ENCODE results near the gene RASSF5.

The RASSF5 gene, protein sequence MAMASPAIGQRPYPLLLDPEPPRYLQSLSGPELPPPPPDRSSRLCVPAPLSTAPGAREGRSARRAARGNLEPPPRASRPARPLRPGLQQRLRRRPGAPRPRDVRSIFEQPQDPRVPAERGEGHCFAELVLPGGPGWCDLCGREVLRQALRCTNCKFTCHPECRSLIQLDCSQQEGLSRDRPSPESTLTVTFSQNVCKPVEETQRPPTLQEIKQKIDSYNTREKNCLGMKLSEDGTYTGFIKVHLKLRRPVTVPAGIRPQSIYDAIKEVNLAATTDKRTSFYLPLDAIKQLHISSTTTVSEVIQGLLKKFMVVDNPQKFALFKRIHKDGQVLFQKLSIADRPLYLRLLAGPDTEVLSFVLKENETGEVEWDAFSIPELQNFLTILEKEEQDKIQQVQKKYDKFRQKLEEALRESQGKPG

DNA sequence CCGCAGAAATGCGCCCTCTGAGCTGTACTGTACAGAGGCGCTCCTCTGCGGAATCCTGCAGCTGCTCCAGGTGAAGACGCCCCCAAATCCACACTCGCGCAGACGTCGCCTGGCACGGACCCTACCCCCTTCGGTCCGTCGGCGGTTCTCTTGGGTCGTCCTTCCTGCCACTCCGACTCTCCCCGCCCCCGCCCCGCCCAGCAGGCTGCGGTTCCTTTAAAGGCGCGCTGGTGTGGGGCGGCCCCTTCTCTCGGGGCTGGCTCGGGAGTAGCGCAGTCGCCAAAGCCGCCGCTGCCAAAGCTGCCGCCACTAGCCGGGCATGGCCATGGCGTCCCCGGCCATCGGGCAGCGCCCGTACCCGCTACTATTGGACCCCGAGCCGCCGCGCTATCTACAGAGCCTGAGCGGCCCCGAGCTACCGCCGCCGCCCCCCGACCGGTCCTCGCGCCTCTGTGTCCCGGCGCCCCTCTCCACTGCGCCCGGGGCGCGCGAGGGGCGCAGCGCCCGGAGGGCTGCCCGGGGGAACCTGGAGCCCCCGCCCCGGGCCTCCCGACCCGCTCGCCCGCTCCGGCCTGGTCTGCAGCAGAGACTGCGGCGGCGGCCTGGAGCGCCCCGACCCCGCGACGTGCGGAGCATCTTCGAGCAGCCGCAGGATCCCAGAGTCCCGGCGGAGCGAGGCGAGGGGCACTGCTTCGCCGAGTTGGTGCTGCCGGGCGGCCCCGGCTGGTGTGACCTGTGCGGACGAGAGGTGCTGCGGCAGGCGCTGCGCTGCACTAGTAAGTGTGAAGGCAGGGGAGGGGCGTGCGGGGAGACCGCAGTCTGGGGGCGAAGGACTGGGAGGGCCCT, at the start of gene RASSF5:
RASSF5 (plus strand) TSS at position 248 of the 846 bp plus-strand sequence; CDS start at position 320, 72 bp downstream.
- DNase-seq (ENCODE audit: insufficient read length, low spot score) (peak; percentile 68), FAIRE-seq (no peak)

DNA sequence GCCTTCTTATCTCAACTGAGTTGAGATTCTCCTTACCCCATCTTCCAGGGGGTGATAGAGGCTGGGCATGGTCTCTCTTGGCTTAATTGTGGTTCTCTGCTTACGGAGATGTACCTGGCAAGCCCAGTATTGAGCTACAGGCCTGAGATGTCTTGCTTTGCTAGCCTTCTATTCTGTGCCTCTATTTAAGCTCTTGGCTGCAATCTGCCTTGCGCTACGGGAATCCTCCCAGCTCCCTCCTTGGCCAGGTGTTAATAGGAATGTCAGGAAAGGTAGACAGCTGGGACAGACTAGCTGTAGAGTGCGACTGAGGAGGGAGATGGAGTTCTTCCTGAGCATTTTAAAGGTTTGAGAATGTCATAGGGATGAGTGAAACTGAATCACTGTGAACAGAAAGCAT, 47.6 kb upstream of the RASSF5 start:
- DNase-seq (ENCODE audit: insufficient read length, low spot score) = no peak
- FAIRE-seq = no peak

DNA sequence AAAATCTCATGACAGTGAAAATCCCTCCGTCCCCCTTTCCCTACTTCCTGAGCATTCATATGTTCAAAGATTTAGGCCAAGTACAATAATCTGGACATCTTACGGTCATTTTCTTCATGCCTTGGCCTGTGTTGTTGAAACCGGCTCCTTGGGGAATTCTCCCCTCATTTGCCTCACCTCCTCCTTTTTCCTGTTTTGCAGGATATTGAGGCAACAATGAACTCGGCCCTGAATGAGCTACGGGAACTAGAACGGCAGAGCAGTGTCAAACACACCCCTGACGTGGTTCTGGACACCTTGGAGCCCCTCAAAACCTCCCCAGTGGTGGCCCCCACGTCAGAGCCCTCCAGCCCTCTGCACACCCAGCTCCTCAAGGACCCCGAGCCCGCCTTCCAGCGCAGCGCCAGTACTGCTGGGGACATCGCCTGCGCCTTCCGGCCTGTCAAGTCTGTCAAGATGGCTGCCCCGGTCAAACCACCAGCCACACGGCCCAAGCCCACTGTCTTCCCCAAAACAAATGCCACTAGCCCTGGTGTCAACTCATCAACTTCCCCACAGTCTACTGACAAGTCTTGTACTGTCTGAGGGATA, 46.4 kb upstream of the RASSF5 start:
- no peak for DNase-seq (ENCODE audit: insufficient read length, low spot score)
- FAIRE-seq = no peak

DNA sequence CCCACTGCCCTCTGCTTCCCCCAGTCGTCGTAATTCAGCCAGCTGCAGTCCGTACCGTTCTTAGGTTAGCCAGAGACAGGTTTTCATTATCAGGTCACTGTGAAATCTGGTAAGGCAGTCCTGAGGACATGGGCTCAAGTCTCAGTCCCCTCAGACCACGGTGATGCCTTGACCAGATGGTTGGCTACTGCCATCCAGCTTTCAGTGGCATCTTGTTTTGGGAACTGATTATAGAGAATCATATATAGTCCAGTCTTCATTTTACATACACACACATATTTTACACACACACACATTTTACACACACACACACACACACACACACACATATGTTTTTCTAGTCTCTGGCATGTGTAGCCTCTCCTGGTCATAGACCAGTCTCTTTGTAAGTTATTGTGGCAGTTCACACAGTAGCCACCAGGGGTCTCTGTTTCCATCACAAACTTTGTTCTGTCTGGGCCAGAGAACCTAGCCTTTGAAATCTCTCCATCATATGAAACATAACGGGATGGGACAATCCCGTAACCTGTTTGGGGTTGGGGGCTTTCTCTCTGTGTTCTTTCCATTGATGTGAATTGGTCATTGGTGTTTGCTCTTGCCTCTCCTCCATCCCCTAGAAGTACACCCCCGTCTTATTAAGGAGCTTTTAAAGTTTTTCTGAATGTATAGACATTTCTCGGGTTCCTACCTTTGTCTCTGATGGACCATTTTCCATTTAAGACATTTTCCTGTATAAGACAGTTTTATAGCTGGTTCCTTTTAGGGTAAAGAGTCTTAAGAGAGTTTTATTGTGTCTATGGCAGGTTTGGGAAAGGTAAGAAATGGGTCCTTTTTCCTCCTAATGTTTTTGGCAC, 45.5 kb upstream of the RASSF5 start:
- FAIRE-seq (no peak), DNase-seq (ENCODE audit: insufficient read length, low spot score) (peak; percentile 66)

DNA sequence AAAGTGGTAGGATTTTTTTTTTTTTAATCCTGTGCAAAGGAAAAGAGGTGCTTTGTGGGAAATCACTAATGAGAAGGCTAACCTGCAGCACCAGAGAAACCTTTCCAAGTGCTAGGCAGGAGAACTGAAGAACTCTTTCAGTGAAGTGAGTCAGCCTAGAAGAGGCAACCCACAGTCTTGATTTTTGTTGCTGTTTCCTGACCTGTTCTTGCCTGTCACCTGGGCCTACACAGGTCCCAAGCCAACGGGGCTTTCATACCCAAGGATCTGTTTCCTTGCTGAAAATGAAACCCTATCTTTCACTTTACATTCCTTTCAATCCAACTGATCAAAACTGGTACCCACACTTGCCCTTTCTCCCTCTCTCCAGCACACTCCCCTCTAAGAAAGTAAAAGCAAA, 44.2 kb upstream of the RASSF5 start:
- DNase-seq (ENCODE audit: insufficient read length, low spot score) (no peak), FAIRE-seq (no peak)

DNA sequence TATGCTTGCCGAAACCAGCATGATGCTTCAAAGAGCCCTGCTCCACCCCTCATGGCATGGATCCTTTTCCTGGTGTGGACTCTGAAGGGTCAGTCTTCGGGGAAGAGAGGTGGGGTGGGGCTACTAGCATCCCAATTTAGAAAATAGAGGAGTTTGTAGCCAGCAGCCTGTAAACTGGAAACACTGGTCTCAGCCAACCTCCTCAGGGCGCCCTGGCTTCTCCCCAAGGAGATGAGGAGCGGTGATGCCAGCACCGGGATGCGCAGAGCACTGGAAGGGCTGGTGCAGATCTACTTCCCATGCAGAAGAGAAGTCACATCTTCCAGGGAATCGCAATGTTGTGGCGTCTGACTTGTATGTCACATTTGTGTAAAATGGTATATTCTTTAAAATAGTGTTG, 43.4 kb upstream of the RASSF5 start:
- FAIRE-seq (no peak), DNase-seq (ENCODE audit: insufficient read length, low spot score) (no peak)

DNA sequence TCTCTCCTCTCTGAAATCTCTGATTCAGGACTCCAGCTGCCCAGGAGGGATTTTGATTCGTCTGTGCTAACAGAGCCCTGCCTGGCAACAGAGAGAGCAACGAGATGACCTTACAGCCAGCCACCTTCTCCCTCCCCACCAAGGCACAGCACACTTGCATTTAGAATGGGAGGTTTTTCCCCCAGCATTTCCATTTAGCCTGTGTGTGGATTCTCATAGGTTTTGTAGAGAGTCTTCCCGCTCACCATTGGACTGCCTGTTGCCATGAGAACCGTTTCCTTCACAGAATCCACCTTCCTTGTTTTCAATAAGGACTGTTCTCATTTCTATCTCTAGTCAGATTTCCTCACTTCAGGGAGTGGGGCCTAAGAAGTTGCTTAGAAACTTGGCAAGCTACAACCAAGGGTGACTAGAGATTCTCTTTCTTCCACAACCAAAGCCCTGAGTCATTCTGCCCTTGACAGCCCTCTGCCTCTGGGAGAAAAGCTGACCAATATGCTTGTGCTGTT, 42.8 kb upstream of the RASSF5 start:
- no peak for FAIRE-seq
- DNase-seq (ENCODE audit: insufficient read length, low spot score) = no peak

DNA sequence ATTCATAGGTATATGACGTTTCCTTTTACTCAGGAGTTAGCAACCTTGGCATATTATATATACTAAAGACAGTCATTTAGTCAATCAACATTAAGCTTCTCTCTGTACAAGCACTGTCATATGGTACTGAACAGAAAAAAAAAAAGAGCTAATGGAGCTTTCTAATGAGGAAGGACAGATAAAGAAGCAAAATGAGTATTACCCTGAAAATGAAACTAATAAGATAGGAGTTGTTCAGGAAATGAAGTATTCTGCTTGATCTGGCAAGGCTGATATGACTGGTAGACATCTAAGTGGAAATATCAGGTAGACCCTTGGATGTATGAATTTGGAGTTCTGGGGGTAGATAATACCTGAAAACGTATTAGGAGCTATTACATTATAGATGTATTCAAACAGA, 41.4 kb upstream of the RASSF5 start:
- FAIRE-seq (no peak), DNase-seq (ENCODE audit: insufficient read length, low spot score) (no peak)

DNA sequence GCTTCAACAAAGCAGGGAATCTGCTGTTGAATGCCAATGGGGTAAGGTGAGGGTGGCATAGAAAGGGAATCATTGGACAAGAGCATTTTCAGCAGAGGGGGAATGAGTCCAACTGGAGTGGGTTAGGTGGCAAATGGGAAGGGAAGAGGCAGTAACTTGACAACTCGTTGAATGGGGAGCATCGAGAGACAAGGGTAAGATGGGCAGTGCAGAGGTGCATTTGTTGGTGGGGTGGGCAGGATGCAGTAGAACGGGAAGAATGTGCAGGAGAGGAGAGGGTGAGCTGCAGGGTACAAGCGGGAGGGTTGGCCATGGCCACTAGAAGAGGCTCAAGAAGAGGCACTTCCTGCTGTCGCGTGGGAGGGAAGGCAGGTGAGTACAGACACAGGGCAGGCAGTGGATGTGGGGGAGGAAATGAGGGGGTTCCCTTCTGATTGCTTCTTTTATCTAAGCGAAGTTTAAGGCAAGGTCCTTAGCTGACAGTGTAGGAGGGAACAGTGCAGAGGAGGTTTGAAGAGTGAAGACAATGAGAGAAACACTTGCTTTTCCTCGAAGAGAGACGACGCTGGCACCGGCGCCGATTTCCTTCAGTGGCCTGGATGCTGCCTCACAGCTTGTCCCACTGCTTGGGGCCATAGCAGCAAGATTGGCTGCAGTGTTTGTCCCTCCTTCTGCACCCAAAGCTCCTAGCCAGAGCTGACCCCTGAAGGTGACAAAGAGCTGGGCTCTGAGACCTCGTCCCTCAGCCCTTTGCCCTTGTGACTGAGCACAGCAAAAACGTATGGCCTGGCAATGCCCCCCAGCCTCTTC, 40.3 kb upstream of the RASSF5 start:
- no peak for FAIRE-seq
- no peak for DNase-seq (ENCODE audit: insufficient read length, low spot score)

DNA sequence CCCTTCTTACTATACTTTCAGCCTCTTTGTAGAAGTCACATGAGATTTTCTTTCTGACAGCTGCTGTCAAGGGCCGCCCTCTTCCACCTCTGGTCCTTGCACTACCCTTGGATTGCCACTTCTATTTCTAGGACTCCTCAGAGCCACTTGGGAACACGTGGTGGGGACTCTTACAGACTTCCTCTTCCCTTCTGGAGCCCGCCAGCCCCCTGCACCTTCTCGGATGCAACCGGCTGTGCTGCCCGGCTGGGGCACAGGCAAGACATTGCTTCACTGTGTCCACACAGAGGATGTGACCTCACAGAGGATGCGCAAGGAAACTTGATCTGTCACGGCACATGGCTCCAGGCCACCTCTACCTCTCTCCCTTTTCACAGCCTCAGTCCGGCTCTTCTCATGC, 39.4 kb upstream of the RASSF5 start:
- no peak for FAIRE-seq
- no peak for DNase-seq (ENCODE audit: insufficient read length, low spot score)

DNA sequence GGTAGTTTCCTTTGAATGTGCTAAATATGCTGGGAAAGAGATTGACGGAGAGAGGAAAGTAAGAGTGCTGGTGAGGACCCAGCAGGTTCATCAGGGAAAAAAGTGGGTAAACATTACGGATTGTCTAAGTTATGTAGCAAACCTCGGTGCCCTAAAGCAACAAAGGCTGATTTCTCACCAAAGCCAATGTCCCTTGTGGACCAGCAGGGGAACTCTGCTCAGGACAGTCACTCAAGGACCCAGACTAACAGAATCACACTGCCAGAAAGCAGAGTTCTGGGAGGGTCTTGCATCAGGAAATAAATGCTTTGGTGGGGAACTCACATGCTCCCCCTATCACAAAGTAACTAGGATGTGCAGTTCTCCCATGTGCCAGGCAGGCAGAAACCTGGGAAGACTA, 38.8 kb upstream of the RASSF5 start:
- FAIRE-seq (no peak), DNase-seq (ENCODE audit: insufficient read length, low spot score) (no peak)

DNA sequence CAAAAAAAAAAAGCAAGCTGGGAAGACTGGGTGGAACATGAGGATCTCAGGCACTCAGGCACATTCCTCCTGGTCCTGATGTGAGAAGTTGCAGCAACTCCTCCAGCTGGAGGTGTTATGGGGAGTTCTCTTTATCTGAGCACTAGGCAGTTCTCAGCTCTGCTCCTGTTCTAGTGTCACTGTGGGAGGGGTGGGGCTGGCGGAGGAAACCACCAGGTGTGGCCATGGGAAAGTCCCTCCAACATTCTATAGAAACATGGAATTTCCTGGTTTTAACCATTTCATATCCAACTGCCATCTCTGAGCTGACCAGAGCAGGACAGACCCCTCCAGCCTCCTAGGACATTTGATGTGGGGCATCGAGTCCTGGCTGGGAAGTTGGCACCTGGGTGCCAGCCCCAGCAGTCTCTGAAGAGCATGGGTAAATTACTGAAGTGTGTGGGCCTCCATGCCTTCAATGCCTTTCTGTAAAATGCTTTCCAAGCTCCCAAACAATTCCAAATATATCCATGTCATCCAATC, 37.9 kb upstream of the RASSF5 start:
- no peak for DNase-seq (ENCODE audit: insufficient read length, low spot score)

DNA sequence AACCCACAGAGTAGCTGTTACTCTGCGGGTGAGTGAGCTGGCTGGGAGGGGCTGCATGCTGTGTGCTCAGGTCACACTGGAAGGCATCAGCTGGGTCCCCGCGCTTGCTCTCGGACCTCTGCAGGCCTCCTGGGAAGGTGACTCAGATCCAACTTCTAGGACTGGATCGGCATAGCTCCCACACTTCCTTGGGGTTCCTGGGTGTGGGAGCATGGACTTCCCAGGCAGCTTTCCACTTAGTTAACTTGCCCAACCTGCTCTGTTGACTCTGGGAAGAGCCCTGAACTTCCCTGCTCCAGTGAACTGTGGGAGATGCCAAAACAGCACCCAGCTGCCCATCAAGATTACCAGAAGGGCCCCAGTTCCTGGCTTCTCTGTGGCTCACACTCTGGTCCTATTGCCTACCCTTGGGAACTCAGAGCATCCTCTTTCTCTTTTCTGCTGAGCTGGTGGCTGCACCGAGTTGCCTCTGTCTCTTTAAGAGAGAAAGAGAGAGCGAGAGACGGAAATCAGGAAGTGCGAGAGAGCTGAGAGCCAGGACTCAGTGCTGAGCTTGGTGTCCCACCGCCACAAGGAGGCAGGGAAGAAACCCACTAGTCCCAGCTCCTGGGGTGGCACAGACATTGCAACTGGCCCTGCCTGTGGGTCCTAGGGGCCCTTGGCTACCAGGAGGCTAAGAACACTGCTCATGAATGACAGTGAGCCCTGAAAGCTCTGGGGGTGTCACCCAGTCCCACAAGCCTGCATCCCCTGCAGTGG, 37.2 kb upstream of the RASSF5 start, which contains the start of gene IKBKE:
IKBKE (plus strand) TSS at position 544 of the 759 bp plus-strand sequence. CDS start 2,752 bp downstream, outside the sequence.
- FAIRE-seq = no peak
- DNase-seq (ENCODE audit: insufficient read length, low spot score) = peak; percentile 80

More for the DNA sequence above, 37.9 kb upstream of the RASSF5 start:
- FAIRE-seq = no peak

DNA sequence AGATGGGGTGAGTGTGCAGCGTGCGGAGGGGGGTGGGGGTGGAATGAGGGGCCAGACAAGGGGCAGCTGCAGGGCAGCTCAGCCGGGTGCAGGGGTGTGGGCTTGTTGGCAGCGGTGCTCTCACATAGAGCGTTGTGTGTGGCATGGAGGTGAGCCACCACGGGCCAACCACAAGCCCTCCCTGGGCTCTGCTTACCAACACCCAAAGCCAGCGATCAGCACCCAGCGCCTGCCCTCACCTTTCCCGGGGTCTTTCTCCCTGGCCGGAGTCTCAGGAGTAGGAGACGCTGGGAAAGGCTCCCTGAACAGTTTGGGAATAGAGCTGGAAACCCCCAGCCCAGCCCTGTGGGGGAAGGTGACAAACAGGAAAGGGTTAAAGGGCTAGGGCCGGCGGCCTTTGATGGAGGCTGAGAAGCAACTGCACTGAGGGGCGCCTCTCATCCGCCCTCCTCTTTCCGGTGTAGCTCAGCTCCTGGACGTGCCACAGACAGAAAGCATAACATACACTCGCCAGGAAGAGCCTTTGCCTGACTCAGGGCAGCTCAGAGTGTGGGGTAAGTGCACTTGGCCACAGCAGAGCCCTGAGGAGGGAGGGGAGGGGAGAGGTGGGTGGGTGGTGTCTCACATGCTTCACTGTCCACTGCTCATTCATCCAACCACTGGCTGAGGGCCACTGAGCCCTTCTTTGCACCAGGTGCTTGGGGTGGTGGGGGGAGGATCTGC, 36.5 kb upstream of the RASSF5 start:
- FAIRE-seq (no peak), DNase-seq (ENCODE audit: insufficient read length, low spot score) (peak; percentile 65)

DNA sequence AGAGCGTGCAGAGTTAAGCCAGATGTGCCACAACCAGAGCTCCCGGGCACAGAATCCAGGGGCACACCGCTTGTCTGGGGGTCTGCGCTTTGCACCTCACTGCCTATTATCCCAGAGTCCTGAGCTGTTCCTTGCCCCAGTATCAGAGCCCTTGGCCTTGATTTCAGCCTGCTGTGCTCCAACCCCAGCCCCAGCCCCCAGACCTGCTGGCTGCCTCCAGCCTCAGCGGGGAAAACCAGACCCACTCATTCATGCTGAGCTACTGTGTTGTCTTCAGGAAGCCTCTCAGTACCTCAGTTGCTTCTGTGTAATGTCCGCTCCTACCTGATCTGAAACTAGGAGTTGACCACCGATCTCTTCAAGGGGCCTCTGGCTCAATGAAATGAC, 35.9 kb upstream of the RASSF5 start:
- FAIRE-seq (no peak), DNase-seq (ENCODE audit: insufficient read length, low spot score) (no peak)

DNA sequence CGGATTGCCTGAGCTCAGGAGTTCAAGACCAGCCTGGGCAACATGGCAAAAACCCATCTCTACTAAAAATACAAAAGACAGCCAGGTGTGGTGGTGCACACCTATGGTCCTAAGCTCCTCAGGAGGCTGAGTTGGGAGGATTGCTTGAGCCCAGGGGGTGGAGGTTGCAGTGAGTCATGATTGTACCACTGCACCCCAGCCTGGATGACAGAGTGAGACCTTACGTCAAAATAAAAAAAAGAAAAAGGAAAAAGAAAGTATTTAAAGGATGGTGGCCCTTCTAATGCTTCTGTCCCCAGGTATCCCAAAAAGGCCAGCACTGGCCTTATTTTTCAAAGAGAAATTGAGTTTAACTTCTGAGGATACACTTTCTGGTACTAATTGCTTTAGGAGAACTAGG, 35.3 kb upstream of the RASSF5 start:
- DNase-seq (ENCODE audit: insufficient read length, low spot score) (no peak), FAIRE-seq (no peak)

DNA sequence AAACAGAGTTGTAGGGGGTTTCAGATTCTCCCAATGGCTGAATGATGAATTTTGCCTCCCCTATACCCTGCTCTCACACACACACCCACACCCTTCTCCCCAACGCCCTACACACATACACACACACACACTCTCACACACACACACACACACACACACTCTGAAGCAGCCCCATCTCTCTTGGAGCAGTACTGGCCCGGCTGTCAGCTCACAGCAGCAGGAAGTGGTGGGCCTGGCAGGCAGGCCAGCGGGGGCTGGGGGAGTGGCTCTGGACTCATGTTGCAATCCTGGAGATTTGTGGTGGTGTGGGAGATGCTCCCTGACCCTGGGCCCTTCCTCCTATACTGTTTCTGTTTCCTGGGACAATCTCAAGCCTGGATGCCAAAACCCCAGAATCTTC, 34.9 kb upstream of the RASSF5 start:
- FAIRE-seq (no peak), DNase-seq (ENCODE audit: insufficient read length, low spot score) (peak; percentile 73)

DNA sequence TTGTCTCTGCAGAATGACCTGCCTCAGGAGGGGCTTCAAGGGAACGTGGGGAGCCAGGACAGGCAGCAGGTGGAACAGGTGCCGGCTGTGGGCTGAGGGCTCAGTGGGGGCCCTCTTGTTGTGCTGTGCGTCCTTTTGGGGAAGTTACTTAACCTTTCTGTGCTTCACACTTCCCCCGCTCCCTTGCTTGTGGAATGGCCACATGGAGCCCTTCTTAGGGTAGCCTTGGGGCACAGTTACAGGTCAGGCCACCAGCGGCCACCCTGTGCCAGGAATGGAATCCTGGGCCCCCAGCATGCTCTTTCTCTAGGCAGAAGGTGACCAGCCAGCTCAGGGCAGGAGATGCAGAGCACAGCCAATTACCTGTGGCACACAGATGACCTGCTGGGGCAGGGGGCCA, 34.4 kb upstream of the RASSF5 start:
- DNase-seq (ENCODE audit: insufficient read length, low spot score) (no peak), FAIRE-seq (no peak)
